NK-92 (cell line): ENCODE results near the gene PRRC2C.
"Not testable (repeated sequence)": the region's sequence is repeated elsewhere in the genome, so short reads cannot be mapped to it uniquely, and the experiment has no call there.

Source experiments
- DNase-seq: peaks from one replicate; lab custom pipeline; 2025; ENCODE audit not compliant: unreplicated experiment; lab: John Stamatoyannopoulos, UW

PRRC2C gene

GRCh38 chr1:171500304-171500703, 15.0 kb downstream of the PRRC2C start:
- no peak for DNase-seq

DNA sequence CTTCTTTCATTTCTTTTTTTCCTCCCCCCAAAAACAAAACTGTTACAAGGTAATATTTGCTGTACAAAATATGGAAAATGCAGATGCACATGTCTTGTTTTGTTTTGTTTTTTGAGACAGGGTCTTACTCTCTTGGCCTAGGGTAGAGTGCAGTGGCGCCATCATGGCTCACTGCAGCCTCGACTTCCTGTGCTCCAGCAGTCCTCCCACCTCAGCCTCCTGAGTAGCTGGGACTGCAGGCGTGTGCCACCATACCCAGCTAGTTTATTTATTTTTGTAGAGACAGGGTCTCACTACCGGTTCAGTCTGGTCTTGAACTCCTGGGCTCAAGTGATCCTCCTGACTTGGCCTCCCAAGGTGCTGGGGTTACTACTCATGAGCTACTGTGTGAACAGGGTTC, 15.5 kb downstream of the PRRC2C start:
- DNase-seq, result no peak

- no peak for DNase-seq
These were observed 16.1 kb downstream of the PRRC2C start for GRCh38 chr1:171501305-171502024.

- DNase-seq, result no peak
These were observed 21.4 kb downstream of the PRRC2C start for GRCh38 chr1:171506525-171507304.

- no peak for DNase-seq
These were observed 22.1 kb downstream of the PRRC2C start for GRCh38 chr1:171507435-171507834.

GRCh38 chr1:171509191-171509590, 23.9 kb downstream of the PRRC2C start:
- DNase-seq, result no peak

GRCh38 chr1:171513743-171514142, 28.4 kb downstream of the PRRC2C start:
- DNase-seq, result no peak

- DNase-seq, result no peak
These were observed 30.0 kb downstream of the PRRC2C start for GRCh38 chr1:171515299-171515698.

- DNase-seq, result no peak
These were observed 30.4 kb downstream of the PRRC2C start for GRCh38 chr1:171515741-171516140.

DNA sequence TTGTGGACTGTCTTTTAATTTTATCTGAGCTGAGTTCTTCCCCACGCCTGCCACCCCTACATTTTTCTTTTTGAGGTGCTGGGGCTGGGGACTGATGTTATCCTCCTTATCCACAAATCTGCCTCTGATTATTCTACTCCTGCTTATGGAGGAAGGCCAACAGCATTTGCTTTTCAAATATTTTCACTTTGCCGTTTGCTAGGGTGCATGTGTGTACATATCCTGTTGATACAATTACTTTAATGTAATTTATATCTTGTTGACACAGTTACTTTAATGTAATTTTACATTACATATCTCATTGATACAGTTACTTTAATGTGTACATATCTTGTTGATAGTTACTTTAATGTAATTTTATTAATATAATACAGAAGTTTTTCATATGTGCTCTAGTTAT, 36.2 kb downstream of the PRRC2C start:
- DNase-seq, result no peak

- DNase-seq, result no peak
These were observed 45.3 kb downstream of the PRRC2C start for GRCh38 chr1:171530676-171531075.

DNA sequence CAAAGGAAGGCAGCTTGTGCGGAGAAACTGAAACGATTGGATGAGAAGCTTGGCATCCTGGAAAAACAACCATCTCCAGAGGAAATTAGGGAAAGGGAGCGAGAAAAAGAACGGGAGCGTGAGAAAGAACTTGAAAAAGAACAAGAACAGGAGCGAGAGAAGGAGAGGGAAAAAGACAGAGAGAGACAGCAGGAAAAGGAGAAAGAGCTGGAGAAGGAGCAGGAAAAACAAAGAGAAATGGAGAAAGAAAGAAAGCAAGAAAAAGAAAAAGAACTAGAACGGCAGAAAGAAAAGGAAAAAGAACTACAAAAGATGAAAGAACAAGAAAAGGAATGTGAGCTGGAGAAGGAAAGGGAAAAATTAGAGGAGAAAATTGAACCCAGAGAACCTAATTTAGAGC, 47.2 kb downstream of the PRRC2C start:
- no peak for DNase-seq

- no peak for DNase-seq
These were observed 60.2 kb downstream of the PRRC2C start for GRCh38 chr1:171545523-171545922.

GRCh38 chr1:171550050-171550449, 64.7 kb downstream of the PRRC2C start:
- no peak for DNase-seq

- DNase-seq, result not testable (repeated sequence)
These were observed 65.3 kb downstream of the PRRC2C start for GRCh38 chr1:171550598-171551100.

- DNase-seq, result not testable (repeated sequence)
These were observed 68.6 kb downstream of the PRRC2C start for GRCh38 chr1:171553960-171554359.

DNA sequence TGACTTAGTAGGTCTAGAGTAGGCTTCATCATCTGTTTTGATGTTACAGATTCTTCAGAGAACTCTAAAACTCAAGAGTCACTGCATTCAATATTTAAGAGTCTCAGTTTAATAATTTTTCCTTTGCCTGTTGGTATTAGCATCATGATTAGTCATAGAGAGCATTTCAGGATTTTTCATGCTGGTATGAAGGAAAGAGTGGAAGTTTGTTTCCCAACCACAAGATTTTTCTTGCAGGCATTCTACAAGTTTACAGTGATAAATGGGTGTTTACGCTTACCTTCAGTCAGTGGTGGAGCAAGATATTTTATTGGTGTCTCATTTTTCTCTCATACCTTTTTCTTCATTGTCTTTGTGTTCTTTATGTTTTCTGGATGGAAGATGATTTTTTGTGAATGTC, 78.3 kb downstream of the PRRC2C start:
- no peak for DNase-seq

DNA sequence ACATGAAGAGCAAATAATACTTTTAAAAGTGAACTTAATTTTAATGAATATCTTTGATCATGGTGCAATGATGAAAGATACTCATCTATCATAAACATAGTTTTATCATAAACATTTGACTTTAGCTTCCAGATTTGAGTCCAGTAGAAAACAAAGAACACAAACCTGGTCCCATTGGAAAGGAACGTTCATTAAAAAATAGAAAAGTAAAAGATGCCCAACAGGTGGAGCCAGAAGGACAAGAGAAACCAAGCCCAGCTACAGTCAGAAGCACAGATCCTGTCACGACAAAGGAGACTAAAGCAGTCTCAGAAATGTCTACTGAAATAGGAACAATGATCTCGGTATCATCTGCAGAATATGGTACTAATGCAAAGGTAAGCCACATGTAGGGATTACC, 81.1 kb downstream of the PRRC2C start:
- no peak for DNase-seq

DNA sequence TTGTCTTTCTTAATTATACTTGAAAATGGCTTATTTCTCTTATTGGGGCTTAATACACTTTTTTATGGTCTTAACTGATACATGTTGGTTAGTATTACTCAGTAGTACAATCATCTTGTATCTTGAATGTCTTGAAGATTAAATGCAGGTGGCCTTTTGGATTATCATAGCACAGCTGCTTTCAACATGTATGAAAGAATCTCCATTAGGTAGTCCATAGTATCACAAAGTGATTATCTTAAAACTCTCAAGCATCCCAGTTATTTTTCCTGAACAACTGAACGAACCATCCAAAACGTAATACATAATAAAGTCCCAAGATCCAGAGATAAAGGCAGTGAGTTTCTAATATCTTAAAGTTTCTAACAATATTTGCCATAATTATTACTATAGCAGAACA, 85.0 kb downstream of the PRRC2C start:
- no peak for DNase-seq

DNA sequence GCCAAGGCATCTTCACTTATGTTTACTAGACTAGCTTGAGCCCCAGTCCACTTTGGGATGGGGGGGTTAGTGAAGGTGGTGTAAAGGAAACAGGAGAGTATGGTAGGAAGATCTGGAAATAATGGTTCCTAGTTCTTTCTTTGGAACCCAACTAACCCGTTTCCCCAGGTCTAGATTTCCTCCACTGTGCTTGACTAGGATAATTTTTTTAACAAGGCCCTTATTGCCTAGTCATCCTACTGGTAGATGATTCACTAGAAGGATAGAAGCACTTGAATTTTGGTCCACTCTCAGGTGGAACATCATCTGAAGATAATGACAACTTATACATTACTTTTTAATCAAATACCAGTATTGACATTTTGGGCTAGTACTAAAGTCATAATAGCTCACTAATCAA, 90.8 kb downstream of the PRRC2C start:
- DNase-seq, result no peak

DNA sequence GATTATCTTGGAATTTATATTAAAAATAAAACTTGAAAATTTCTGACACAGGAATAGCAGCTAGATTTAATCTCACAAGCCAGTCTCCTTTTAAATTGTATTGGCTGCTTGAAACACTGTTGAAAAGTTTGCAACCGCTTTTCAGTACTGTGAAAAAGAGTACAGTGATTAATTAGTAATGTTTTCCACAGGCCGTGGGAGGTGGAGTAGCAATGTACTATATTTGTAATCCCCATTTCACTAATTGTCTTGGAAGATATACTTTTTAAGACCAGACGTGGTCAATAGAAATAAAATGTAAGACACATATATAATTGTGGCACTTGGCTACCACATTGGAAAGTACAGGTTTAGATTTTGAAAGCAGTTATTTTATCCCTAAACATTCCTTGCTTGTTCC, 95.9 kb downstream of the PRRC2C start:
- DNase-seq, result no peak

DNA sequence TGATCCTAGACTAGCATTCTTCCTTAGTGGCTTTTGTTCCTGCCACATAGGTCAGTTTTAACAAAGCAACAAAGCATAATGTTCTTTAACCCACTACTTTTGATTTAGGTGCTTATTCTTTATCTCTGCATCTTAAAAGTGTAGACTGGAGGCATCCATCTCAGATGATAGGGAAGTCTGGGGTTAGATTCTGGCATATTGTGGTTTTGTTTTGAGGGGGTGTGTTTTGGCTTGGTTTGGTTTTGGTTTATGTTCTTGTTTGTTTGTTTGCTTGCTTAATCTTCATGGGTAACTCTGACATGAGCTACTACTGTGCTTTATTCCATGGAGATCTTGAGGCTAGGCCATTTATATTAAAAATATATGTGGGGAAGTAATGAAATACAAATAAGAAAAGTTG, 96.4 kb downstream of the PRRC2C start:
- no peak for DNase-seq
